ENCODE results near the gene ZNF444.

ZNF444 gene

DNA sequence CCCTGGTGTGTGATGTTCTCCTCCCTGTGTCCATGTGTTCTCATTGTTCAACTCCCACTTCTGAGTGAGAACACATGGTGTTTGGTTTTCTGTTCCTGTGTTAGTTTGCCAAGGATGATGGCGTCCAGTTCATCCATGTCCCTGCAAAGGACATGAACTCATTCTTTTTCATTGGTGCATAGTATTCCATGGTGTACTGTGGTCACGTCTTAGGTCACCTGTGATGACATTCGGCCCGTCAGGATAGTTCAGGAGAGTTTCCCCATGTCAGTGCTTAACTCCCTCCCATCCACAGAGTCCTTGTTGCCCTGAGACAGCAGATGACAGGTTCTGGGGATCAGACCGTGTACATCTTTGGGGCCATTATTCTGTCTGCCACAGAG is 8.6 kb downstream of the ZNF444 start:
- TF ChIP-seq, protein P1, sequence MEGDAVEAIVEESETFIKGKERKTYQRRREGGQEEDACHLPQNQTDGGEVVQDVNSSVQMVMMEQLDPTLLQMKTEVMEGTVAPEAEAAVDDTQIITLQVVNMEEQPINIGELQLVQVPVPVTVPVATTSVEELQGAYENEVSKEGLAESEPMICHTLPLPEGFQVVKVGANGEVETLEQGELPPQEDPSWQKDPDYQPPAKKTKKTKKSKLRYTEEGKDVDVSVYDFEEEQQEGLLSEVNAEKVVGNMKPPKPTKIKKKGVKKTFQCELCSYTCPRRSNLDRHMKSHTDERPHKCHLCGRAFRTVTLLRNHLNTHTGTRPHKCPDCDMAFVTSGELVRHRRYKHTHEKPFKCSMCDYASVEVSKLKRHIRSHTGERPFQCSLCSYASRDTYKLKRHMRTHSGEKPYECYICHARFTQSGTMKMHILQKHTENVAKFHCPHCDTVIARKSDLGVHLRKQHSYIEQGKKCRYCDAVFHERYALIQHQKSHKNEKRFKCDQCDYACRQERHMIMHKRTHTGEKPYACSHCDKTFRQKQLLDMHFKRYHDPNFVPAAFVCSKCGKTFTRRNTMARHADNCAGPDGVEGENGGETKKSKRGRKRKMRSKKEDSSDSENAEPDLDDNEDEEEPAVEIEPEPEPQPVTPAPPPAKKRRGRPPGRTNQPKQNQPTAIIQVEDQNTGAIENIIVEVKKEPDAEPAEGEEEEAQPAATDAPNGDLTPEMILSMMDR (conservative IDR thresholded peaks at IDR 0.05; ENCODE audit: low read length), result no peak
- TF ChIP-seq EZH2phosphoT487 (IDR thresholded peaks at IDR 0.05; ENCODE audit: borderline replicate concordance), result no peak
- H2AFZ ChIP-seq (ENCODE audit: low read length), result no peak overlapping the region

DNA sequence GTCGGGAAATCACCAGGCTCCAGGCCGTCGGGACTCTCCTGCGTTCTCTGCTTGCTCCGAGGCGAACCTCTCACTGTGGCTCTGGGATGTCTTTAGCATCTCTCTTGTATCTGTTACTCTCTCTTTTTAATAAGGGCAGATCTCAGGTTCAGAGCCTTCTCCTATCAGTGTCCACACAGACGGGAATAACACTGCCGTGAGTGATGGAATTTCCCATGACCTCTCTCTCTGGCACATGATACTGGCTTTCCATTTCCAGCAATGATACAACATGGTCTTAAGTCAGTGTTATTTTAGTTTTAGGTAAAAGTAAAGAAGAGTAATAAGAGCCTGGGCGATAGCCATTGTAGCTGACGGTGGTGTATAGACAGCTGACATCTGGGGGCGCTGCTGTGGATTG is 9.3 kb downstream of the ZNF444 start:
- H3K27me3 ChIP-seq (ENCODE audit: insufficient read depth, low read length, poor library complexity, severe bottlenecking), result no peaks in the 10 kb centered on the region
- H3K9me3 ChIP-seq (ENCODE audit: insufficient read depth, low read depth, low read length), result no peaks in the 10 kb centered on the region
- peaks cover 24% of the 10 kb centered on the region for H4K20me1 ChIP-seq (ENCODE audit: insufficient read depth, low read length, poor library complexity, severe bottlenecking)
- H3K4me1 ChIP-seq (ENCODE audit: insufficient read depth, low read length, poor library complexity, severe bottlenecking), result no peaks in the 10 kb centered on the region
- H3K9ac ChIP-seq (ENCODE audit: low read depth, low read length, poor library complexity, severe bottlenecking), result no peak overlapping the region
- peaks cover 19% of the 10 kb centered on the region; the same call in 1 of the 2 replicates for H3K36me3 ChIP-seq (ENCODE audit: insufficient read depth, low read length)
- no peak overlapping the region for H3K4me2 ChIP-seq (ENCODE audit: low read depth, low read length, poor library complexity, severe bottlenecking)
- no peak overlapping the region for H3K4me3 ChIP-seq (ENCODE audit: low read length, poor library complexity, severe bottlenecking)
- H2AFZ ChIP-seq (ENCODE audit: low read length), result no peak overlapping the region
- no peaks in the 10 kb centered on the region for H3F3A ChIP-seq (ENCODE audit: low read depth)
- TF ChIP-seq EZH2phosphoT487 (IDR thresholded peaks at IDR 0.05; ENCODE audit: borderline replicate concordance), result no peak
- TF ChIP-seq, protein P1 (conservative IDR thresholded peaks at IDR 0.05; ENCODE audit: low read length), result no peak
- H3K9me2 ChIP-seq (replicated peaks; ENCODE audit: low read depth, low read length), result no peaks in the 10 kb centered on the region
- H3K79me2 ChIP-seq (ENCODE audit: insufficient read depth, low read length), result peaks cover 28% of the 10 kb centered on the region; the same call in 1 of the 2 replicates

More for the DNA sequence above, 8.6 kb downstream of the ZNF444 start:
- H3K4me3 ChIP-seq (ENCODE audit: low read length, poor library complexity, severe bottlenecking), result no peak overlapping the region
- no peak overlapping the region for H3K4me2 ChIP-seq (ENCODE audit: low read depth, low read length, poor library complexity, severe bottlenecking)
- H3K79me2 ChIP-seq (ENCODE audit: insufficient read depth, low read length), result peaks cover 35% of the 10 kb centered on the region; the same call in 1 of the 2 replicates
- peaks cover 30% of the 10 kb centered on the region for H4K20me1 ChIP-seq (ENCODE audit: insufficient read depth, low read length, poor library complexity, severe bottlenecking)
- H3F3A ChIP-seq (ENCODE audit: low read depth), result peaks cover 2% of the 10 kb centered on the region; the same call in 1 of the 2 replicates
- H3K36me3 ChIP-seq (ENCODE audit: insufficient read depth, low read length), result peaks cover 14% of the 10 kb centered on the region; the same call in 1 of the 2 replicates
- no peak overlapping the region for H3K9ac ChIP-seq (ENCODE audit: low read depth, low read length, poor library complexity, severe bottlenecking)
- no peaks in the 10 kb centered on the region for H3K27me3 ChIP-seq (ENCODE audit: insufficient read depth, low read length, poor library complexity, severe bottlenecking)
- no peaks in the 10 kb centered on the region for H3K9me2 ChIP-seq (replicated peaks; ENCODE audit: low read depth, low read length)
- H3K4me1 ChIP-seq (ENCODE audit: insufficient read depth, low read length, poor library complexity, severe bottlenecking), result peaks cover 4% of the 10 kb centered on the region
- H3K9me3 ChIP-seq (ENCODE audit: insufficient read depth, low read depth, low read length), result no peaks in the 10 kb centered on the region

DNA sequence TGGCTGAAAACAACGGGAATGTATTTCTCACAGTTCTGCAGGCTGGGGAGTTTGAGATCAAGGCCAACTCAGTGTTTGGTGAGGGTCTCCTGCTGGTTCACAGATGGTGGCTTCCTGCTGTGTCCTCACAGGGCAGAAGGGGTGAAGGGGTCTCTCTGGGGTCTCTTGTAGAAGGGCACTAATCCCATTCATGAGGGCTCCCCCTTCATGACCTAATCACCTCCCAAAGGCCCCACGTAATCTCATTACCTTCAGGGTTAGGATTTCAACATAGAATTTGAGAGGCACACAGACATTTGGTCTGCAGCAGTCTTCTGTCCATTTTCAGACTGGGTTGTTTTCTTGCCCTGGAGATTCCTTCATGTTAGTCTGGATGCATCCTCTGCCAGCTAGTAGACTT is 11.6 kb downstream of the ZNF444 start:
- Histone ChIP-seq H3F3A (ENCODE audit: low read depth) (no peaks in the 10 kb centered on the region), H3K4me3 (ENCODE audit: low read length, poor library complexity, severe bottlenecking) (no peak overlapping the region), H4K20me1 (ENCODE audit: insufficient read depth, low read length, poor library complexity, severe bottlenecking) (peaks cover 23% of the 10 kb centered on the region), H3K27me3 (ENCODE audit: insufficient read depth, low read length, poor library complexity, severe bottlenecking) (no peaks in the 10 kb centered on the region), H3K9me3 (ENCODE audit: insufficient read depth, low read depth, low read length) (no peaks in the 10 kb centered on the region), H2AFZ (ENCODE audit: low read length) (no peak overlapping the region), H3K4me1 (ENCODE audit: insufficient read depth, low read length, poor library complexity, severe bottlenecking) (no peaks in the 10 kb centered on the region), H3K9me2 (replicated peaks; ENCODE audit: low read depth, low read length) (no peaks in the 10 kb centered on the region), H3K36me3 (ENCODE audit: insufficient read depth, low read length) (peaks cover 33% of the 10 kb centered on the region; the same call in 1 of the 2 replicates), H3K9ac (ENCODE audit: low read depth, low read length, poor library complexity, severe bottlenecking) (no peak overlapping the region), H3K79me2 (ENCODE audit: insufficient read depth, low read length) (peaks cover 19% of the 10 kb centered on the region; the same call in 1 of the 2 replicates), H3K4me2 (ENCODE audit: low read depth, low read length, poor library complexity, severe bottlenecking) (no peak overlapping the region)
- TF ChIP-seq EZH2phosphoT487 (IDR thresholded peaks at IDR 0.05; ENCODE audit: borderline replicate concordance), result no peak
- TF ChIP-seq, protein P1 (conservative IDR thresholded peaks at IDR 0.05; ENCODE audit: low read length), result no peak
